Measurements from ENCODE around the gene NDRG2.

Gene NDRG2

DNA sequence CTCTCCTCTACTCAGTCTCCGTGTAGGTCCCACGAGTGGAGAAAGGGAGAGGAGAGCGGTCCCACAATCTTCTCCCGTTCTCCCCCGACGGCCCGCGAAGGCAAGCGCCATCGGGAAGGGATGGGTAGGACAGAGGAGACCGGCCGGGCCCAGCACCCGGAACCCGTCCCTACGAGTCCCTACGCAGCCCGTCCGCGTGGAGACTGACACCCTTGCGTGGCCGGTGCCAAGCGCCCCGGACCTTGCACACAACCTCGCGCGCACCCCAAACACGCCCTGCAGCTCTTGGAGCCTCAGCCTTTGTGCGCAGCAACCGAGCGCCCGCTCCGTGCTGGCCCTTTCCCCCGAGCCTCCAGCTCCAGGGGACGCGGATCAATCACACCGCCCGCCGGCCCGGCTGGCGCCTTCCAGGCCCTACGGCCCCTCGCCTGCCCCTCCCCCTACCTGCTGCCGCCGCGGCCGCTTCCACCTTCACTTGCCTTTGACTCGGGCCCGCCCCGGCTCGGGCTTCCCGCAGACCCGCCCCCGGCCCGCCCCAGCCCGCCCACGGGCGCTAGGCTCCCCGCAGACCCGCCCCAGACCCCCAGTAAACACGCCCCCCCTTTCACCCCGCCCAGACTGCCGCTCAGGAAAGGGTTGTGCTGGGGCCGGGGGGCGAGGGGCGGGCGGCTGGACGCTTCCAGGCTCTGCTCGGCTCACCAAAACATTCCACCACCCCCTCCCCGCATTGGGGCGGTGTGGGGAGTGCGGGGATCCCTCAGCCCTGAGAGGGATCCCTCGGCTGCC, at the start of gene NDRG2:
Gene NDRG2, minus strand, starts transcription at position 477 of the 786 bp plus-strand sequence. CDS start 1,746 bp downstream, outside the sequence.
- no peak for DNase-seq (ENCODE audit: low read depth)

DNA sequence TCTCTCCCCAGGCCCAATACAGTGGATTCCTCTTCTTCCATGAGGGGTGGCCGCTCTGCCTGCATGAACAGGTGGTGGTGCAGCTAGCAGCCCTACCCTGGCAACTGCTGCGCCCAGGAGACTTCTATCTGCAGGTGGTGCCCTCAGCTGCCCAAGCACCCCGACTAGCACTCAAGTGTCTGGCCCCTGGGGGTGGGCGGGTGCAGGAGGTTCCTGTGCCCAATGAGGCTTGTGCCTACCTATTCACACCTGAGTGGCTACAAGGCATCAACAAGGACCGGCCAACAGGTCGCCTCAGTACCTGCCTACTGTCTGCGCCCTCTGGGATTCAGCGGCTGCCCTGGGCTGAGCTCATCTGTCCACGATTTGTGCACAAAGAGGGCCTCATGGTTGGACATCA, 49.1 kb upstream of the NDRG2 start:
- DNase-seq (ENCODE audit: low read depth): no peak

DNA sequence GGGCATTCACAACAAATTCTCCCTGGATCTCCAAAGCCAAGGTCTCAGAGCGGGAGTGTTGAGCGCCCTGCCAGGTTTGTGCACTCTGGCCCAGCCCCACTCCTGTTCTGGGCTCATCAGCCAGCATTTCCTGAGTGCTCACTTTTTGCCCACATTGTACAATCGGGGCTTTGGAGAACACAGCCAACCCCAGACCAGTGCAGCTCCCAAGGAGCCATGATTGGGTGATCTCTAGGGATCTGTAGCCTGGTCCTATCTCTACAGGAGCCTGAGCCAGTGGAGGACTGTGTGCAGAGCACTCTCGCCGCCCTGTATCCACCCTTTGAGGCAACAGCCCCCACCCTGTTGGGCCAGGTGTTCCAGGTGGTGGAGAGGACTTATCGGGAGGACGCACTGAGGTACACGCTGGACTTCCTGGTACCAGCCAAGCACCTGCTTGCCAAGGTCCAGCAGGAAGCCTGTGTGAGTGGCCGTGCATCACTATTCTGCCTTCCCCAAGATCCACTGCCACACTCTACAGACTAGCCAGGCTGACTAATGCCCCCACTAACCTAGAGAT, 48.0 kb upstream of the NDRG2 start:
- no peak for DNase-seq (ENCODE audit: low read depth)

DNA sequence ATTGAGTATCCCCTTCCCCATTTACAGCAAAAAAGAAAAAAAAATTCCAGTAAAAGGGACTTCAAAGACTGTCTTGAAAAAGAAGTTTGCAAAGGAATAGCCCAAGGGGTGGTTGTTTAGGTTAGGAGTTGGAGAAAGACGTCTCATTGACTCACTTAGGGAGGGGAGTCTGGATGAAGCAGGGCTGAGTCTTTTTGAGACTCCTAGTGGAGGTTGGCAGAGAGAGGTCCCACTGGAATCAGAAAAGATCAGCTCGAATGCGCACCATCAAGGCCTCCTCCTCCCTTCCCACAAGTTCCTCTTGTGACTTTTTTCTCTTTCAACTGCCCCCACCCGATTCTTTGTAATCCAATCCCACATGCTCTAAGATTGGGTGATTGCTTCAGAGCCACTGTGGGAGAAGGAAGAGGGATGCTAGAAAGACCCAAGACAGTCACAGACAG, 47.2 kb upstream of the NDRG2 start:
- DNase-seq (ENCODE audit: low read depth): peak; percentile 63

DNA sequence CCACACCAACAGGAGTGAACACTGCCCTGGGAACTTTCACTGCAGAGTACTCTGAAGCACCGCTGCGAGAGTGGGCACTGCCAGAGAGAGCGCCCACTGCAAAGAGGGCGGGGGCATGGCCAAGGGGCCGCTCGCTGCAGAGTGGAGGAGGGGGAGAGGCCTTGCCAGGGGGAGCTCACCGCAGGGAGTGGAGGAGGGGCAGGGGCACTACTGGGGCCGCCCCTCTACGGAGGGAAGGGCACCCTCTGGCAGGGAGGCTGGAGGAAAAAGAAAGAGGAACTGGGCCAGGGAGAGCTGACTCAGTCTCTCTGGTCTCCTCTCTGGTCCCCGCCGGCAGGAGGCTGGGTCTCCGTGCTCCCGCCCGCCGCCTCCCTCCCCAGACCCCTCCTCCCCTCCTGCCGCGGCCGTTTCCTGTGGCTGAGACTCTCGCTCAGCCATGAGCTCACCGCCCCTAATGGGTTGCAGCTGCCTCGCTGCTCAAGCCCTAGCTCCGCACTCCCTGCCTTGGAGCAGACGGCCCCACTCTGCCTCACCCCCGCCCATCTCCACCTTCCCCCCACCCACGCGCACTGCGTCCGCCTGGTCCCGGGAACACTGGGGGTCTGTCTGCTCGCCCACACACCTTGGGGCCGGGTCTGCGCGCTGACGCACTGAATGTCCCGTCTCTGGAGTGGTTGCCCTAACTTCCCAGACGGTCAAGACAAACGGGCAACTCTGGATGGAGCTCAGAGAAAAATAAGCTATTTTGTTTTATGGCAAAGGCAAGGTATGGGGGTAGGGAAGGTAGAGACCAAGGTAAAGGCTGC, 46.6 kb upstream of the NDRG2 start:
- peak; percentile 68 for DNase-seq (ENCODE audit: low read depth)

DNA sequence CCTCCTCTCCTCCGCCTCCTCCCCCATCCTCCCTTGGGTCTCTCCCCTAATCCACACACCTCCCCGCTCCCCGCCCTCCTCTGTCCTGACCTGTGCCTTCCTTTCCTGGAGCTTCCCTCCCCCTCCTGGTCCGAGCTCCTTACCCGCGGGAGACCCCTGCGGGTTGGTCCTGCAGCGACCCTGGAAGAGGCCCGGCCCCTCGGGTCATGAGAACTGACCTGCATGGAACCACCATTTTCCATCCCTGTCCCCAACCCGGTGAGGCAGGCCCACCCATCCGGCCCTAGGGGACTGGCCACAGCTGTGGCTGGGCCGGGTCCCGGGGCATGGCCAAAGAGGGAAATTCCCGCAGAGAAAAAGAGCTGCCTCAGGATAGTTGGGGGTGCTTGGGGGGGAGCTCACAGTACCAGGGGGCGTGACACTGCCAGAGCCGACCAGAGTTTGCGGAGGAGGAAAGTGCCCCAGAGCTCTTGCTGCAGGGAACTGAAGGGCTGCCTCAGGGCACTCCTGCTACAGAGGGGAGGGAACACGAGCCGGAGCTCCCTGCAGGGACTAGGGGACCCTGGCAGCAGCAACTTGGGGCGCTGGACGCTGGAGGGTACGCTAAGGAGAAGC, 45.9 kb upstream of the NDRG2 start:
- DNase-seq (ENCODE audit: low read depth): no peak

DNA sequence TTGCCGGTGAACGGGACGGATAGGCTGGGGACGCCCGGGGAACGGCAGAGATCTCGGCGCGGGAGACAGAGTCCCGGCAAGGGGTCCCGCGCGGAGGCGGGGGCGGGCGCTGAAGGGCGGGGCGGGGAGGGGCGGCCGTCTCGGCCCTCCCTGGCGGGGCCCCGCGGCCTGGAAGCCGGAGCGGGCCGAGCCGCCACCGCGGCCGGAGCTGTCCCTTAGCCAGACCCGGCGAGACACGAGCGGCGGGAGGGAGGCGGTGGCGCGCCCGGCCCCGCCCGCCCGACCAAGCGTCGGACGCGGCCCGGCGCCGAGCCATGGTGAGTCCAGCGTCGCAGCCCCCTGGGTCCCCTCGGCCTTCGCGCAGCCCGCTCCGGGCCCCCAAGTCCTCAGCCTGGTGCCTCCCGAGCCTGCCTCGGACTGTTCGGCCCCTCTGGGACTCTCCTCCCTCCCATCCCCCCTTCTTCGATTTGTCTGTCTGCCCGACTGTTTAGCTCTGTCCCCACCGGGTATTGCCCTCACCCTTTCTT, 45.3 kb upstream of the NDRG2 start, which contains the start of gene ARHGEF40:
Gene ARHGEF40, plus strand, starts transcription at position 222 of the 527 bp plus-strand sequence. Its CDS starts 93 bp downstream, at position 315.
- no peak for DNase-seq (ENCODE audit: low read depth)

DNA sequence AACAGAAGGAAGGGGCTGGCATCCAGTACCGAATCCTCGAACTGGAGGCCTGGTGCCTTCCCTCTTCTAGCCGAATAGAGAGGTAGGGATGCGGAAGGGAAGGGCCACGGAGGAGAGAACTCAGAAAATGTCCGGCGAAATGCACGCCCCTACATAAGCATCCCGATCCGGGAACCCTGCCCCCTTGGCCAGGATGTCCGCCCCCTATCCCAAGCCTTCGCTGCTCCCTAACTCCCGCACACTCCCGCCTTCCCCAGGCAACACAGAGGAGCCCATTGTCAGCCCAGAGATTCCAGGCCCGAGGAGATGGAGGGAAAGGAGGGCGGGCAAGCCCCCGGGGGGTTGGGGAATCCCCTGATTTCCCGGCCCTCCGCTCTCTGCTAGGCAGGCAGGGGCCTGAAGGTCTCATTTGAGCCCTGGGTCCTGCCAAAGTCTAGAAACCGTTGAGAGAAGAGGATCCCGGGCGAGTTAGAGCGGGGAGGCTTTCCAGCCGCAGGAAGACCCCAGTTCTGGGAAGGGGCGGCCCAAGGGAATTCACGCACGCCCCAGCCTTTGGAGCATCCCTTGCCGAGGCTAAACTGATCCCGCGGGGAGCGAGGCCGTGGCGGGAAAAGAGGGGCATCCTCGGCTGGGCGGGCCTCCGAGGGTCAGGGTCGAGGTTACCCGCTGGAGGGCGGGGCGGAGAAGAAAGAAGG, 44.7 kb upstream of the NDRG2 start:
- DNase-seq (ENCODE audit: low read depth): no peak

DNA sequence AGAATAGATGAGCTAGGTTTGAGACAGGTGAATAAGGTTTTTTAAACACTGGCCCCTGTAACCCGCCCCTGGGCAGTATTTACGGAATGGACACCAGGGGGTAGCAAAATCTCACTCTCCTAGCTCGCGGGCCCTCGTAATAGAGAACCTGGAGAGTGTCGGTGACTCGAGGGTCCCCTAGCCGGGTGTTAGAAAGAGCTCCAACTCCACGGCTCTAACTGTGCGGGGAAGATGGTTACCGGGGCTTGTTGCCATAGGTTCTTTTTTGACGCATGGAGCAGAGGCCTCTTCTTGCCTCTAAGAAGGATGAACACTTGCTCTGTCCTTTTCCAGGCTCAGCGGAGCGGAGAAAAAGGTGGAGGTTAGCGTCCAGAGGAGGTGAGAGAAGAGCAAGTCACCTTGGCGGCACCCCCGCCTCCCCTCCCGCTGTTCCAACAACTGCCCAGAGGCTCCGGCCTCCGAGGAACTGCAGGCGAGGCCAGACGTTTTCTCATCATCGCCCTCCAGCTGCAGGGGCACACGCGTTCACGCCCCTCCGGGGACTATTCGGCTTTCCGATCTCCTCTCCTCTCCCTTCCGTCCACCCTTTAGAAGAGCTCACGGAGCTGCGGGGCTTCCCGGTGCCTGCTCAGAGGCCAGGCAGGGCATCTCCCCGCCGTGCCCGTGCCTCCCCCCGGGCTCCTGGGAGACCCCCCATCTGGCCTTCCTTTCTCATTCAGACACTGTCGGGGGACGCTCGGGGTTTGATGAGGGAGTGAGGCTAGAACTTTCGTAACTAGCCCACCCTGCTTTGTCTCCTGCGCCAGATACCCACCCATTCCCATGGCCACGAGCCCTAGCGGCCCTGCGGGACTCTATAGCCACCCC, 43.9 kb upstream of the NDRG2 start:
- no peak for DNase-seq (ENCODE audit: low read depth)

DNA sequence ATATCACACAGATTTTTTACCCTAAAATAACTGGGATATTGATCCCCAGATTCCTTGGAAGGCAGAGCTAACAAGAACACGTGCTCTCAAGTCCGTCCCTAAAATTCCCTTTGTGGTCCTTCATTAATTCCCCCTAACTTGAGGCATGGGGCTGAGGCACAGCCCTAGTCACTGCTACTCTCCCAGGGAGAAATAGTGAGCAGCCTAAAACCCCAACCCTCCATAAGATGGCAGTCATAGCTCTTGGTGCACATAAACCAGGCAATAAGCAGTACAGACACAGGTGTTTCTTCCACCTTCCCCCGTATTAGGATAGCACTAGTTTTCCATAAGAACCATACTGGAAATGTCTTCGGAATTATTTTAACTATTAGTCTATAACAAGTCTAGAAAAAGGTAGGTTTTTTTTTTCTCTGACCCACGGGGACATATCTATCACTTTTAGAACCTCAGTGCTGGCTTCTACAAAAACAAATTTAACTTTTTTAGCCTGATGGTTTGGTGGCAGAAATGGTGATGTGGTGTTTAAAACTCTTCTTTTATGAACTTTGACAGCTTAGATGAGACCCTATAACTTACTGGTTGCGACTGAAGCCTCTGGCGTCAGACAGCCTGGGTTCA, 42.1 kb upstream of the NDRG2 start:
- no peak for DNase-seq (ENCODE audit: low read depth)

DNA sequence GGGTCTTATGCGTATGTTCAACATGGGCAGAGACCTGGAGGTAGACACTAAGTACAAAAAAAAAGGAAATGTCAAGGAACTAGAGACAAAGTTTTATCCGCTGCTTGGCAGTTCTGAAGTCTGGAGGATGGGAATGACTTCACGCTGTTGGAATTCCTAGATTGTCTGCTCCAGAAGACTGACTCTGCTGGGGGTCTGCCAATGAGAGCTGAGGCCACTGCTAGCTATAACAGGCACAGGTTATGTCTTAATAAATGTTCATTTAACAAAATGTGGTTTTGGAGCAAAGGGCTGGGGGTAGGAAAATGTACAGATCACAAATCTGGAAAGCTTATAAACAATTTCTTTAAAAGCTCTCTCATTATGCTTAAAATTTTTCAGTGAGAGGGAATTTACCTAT, 38.6 kb upstream of the NDRG2 start:
- no peak for DNase-seq (ENCODE audit: low read depth)

DNA sequence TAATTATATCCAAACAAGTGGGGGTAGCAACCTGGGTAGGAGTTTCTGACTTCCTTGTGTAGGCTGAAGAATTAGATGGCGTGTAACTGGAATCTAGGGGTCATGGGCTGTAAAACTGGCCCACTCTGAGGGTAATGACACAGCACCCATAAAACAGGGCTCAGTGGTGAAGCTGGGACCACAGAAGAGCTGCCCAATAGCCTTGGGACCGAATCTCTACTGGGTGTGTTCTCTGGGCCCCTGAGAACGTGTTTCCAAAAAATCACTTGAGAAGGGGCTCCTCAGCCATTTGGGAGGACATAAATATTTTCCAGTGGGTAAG, 36.4 kb upstream of the NDRG2 start:
- no peak for DNase-seq (ENCODE audit: low read depth)

DNA sequence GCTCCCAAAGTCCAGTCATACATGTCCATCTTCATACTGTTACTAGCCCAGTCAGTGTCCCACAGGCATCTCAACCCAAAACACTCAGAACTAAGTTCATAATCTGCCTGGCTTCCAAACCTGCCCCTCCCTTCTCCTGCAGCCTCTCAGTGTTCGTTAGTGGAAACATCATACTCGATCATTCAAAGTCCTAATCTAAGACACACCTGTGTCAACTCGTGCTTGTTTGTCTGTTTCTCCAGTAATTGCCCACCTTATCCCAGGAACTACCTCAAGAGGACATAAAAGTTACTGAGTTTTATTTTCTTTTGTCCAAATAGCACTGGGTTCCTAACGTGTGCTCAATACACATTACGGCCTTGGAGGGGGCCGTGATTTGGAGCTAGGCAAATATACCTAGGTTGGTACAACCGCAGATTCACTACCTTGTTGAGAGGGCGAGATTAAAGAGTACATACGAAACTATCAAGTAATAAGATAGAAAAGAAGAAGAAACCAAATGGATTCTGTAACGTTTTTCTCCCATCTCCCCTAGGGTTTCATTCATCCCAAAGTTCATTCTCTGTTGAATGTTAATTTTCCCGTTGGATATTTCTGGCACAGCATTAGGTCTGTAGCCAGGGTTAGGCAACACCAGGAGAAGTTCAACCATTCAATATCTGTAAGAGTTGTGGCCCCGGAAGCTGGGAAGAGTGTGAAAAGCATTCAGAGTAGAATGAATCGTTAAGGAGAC, 35.9 kb upstream of the NDRG2 start:
- DNase-seq (ENCODE audit: low read depth): no peak

DNA sequence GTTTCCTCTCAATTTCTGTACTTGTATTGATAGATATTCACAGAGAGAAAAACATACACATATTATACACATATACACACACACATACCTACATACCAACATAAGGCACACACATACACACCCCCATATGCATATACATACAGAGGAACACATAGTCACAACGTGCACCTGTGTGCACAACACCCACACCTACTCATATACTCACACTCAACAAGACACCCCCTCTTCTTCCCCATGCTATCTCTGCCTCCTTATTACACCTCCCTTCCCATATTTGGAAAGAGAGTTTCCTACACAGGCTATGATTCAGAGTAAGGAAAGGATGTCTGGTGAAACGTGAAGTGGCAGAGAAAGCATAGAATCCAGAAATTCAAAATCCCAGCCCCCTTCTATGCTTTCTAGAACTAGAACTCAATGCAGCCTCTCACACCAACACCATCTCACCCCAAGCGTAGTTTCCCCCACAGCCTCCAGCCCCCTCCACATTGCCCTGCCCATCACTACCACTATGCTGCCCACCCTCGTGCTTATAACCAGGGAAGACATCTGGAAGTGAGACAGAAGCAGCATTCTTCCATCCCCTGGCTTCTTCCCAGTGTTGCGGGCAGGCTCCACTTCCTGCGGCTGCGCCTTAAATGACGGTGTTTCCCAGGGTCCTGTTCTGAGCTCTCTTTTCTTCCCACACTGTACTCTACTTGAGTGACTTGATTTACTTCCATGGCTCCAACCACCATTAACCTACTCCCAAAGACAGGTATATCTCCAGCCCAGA, 35.2 kb upstream of the NDRG2 start:
- no peak for DNase-seq (ENCODE audit: low read depth)

DNA sequence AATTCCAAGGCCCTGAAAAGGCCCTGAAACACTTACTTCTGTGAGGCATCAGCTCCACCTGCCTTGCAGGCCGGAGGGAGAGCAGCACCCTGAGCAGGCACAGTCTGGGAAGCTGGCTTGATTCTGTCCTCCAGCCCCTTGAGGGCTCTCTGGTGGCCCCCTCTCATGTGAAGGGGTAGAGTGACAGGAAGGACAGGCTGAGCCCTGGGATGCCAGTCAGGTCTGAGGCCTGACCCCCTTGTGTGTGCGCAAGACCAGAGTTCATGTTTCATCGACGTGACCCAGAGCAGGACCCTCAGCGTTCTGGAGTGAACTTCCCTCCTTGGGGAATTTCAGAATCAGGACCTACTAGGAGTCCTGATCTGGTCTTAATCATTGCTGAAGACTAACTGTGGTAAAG, 34.0 kb upstream of the NDRG2 start:
- DNase-seq (ENCODE audit: low read depth): no peak

DNA sequence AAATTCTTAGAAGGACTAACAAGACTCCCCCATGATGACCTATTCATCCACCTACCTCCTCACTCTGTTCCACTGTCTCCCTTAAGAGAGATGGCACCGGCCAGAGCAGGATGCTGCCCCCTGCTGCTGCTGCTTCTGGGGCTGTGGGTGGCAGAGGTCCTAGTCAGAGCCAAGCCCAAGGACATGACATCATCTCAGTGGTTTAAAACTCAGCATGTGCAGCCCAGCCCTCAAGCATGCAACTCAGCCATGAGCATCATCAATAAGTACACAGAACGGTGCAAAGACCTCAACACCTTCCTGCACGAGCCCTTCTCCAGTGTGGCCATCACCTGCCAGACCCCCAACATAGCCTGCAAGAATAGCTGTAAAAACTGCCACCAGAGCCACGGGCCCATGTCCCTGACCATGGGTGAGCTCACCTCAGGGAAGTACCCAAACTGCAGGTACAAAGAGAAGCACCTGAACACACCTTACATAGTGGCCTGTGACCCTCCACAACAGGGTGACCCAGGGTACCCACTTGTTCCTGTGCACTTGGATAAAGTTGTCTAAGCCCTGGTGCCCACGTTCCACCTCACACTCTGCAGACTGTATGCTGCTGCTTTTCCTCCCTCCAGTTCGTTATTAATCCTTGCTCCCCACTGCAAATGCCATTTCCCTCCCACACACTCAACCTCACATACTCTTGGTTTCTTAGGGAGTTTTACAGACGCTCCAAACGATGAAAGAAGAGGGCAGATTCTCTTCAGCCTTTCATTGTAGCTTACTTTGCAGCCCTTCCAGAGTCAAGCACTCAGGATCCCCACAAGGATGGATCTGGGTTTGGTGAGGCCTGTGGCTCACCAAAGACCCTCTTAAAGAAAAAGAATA, 33.2 kb upstream of the NDRG2 start, which contains the start of gene RNASE8:
Gene RNASE8, plus strand, starts transcription at position 20 of the 873 bp plus-strand sequence. Its CDS starts 71 bp downstream, at position 91.
- DNase-seq (ENCODE audit: low read depth): no peak

DNA sequence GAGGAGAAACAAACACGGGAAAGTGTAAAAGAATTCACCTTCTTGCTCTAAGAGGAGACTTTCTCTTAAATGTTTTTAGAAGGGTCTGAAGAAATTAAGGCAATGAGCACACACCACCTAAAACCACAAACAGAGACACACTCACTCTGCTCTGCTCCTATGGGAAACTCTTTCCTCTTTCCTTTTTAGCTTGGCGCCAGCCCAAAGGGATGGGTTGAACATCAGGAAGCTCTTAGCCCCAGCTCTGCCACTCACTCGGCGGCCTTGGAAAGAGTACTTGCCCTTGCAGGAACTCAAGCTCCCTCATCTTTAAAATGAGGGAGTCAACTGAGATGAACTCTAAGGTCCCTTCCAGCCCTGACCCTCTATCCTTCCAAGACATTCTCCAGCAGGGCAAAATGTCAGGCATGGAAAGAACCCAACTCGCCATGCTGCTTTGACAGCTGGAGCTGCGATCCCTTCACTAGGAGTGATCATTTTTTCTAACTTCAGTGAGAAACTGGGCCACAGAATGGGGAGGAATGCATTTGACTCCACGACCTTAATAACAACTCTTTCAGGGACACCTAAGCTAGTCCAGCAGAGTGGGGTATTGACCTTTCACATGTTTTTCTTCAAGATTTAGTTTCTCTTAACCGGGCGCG, 31.8 kb upstream of the NDRG2 start:
- DNase-seq (ENCODE audit: low read depth): no peak

Data from GM04503 (cell line).